ENCODE measurements around the gene HOXA6.

The HOXA6 gene

GRCh38 chr7:27161214-27161720, 13.7 kb upstream of the HOXA6 start:
- DNase-seq, result peak; percentile 73 to 81

GRCh38 chr7:27160546-27161213, 13.1 kb upstream of the HOXA6 start:
- DNase-seq, result peak; percentile 92 to 96

- DNase-seq, result no peak
Observed at GRCh38 chr7:27160145-27160545, 12.6 kb upstream of the HOXA6 start.

GRCh38 chr7:27159266-27160144, 11.9 kb upstream of the HOXA6 start:
- DNase-seq, result no peak

GRCh38 chr7:27158436-27159265, 11.1 kb upstream of the HOXA6 start:
- no peak for DNase-seq

- DNase-seq, result no peak
Observed at GRCh38 chr7:27157702-27158431, 10.3 kb upstream of the HOXA6 start.

GRCh38 chr7:27156916-27157701, 9.5 kb upstream of the HOXA6 start:
- no peak for DNase-seq

- DNase-seq, result no peak
Observed at GRCh38 chr7:27156508-27156898, 8.9 kb upstream of the HOXA6 start, which contains the start of gene HOXA7. Gene HOXA7 (minus strand): TSS chr7:27156675. CDS start chr7:27156545, 130 bp downstream.

GRCh38 chr7:27155816-27156507, 8.4 kb upstream of the HOXA6 start:
- no peak for DNase-seq

- no peak for DNase-seq
Observed at GRCh38 chr7:27154901-27155815, 7.6 kb upstream of the HOXA6 start.

GRCh38 chr7:27154369-27154768, 6.8 kb upstream of the HOXA6 start:
- DNase-seq, result no peak

GRCh38 chr7:27153526-27153925, 6.0 kb upstream of the HOXA6 start:
- peak; percentile 19 to 20 for DNase-seq

GRCh38 chr7:27152816-27153442, 5.4 kb upstream of the HOXA6 start:
- DNase-seq, result no peak

GRCh38 chr7:27151931-27152815, 4.6 kb upstream of the HOXA6 start, which contains the start of gene HOXA3:
Gene HOXA3 (minus strand): TSS chr7:27152583. CDS start chr7:27110640, 41,943 bp downstream.
- no peak for DNase-seq

- DNase-seq, result no peak
Observed at GRCh38 chr7:27151341-27151930, 3.9 kb upstream of the HOXA6 start.

GRCh38 chr7:27150568-27151340, 3.2 kb upstream of the HOXA6 start:
- peak; percentile 83 to 88 for DNase-seq
